A549 treated with dexamethasone at 1 μM for 4 hours (cell line): ENCODE measurements around the gene ZNF592. TPM values are rescaled to one million over a fixed set of nuclear protein-coding genes. Genes with fewer than 3 reads are reported as not detected.

Experiments
- total RNA-seq: library from RNA; stranded (reverse); fragments of 200-300 nt; extraction: Qiagen RNA extraction; gene quantifications from 5 replicates; pipeline ENCODE4 v1.2.3, GENCODE V29; 2022

ZNF592 gene, protein sequence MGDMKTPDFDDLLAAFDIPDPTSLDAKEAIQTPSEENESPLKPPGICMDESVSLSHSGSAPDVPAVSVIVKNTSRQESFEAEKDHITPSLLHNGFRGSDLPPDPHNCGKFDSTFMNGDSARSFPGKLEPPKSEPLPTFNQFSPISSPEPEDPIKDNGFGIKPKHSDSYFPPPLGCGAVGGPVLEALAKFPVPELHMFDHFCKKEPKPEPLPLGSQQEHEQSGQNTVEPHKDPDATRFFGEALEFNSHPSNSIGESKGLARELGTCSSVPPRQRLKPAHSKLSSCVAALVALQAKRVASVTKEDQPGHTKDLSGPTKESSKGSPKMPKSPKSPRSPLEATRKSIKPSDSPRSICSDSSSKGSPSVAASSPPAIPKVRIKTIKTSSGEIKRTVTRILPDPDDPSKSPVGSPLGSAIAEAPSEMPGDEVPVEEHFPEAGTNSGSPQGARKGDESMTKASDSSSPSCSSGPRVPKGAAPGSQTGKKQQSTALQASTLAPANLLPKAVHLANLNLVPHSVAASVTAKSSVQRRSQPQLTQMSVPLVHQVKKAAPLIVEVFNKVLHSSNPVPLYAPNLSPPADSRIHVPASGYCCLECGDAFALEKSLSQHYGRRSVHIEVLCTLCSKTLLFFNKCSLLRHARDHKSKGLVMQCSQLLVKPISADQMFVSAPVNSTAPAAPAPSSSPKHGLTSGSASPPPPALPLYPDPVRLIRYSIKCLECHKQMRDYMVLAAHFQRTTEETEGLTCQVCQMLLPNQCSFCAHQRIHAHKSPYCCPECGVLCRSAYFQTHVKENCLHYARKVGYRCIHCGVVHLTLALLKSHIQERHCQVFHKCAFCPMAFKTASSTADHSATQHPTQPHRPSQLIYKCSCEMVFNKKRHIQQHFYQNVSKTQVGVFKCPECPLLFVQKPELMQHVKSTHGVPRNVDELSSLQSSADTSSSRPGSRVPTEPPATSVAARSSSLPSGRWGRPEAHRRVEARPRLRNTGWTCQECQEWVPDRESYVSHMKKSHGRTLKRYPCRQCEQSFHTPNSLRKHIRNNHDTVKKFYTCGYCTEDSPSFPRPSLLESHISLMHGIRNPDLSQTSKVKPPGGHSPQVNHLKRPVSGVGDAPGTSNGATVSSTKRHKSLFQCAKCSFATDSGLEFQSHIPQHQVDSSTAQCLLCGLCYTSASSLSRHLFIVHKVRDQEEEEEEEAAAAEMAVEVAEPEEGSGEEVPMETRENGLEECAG (N-terminal part only)
- 13.4 to 24.5 TPM (median 22.9 TPM) in 5 replicates for total RNA-seq

DNA sequence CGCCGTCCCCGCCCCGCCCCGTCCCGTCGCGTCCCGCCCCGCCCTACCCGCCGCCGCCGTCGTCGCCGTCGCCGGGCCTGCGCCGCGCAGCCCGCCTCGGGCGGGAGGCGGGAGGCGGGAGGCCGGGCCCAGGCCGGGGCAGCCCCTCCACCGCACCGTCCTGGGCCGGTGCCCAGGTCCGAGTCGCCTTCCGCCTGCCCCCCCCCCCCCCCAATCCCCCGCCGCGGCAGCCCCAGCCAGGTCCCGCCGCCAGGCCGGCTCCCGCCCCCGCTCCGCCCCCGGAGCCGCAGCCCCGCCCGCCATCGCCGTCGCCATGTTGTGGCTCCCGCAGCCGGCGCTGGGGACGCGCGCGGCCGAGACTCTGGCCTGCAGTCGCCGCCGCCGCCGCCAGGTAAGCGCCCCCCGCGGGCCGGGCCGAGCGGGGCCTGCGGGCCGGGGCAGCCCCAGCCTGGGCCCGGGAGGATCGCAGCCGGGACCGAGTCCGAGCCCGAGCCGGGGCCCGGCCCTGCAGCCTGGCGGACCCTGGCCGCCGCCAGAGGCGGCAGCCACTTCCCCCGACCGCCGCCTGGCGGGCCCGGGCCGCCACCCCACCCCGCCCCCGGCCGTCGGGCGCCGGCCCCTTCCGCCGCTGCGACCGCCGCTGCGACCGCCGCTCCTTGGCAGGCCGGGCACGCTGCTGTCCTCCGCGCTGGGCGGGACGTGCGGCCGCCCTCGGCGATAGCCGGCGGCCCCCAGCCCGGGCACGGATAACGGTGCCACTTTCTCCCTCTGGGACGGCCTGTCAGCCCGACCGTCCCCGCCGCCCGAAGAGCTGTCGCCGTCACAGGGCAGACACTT is at the start of gene ZNF592:
Gene ZNF592 (plus strand): TSS at position 319 of the 837 bp plus-strand sequence. CDS start 34,084 bp downstream, outside the sequence.

GRCh38 chr15:84716036-84716732 is 32.2 kb upstream of the ZNF592 start, which contains the start of gene SEC11A:
Gene SEC11A, minus strand, starts transcription at chr15:84716139. Its CDS starts 64 bp downstream, at chr15:84716075.

DNA sequence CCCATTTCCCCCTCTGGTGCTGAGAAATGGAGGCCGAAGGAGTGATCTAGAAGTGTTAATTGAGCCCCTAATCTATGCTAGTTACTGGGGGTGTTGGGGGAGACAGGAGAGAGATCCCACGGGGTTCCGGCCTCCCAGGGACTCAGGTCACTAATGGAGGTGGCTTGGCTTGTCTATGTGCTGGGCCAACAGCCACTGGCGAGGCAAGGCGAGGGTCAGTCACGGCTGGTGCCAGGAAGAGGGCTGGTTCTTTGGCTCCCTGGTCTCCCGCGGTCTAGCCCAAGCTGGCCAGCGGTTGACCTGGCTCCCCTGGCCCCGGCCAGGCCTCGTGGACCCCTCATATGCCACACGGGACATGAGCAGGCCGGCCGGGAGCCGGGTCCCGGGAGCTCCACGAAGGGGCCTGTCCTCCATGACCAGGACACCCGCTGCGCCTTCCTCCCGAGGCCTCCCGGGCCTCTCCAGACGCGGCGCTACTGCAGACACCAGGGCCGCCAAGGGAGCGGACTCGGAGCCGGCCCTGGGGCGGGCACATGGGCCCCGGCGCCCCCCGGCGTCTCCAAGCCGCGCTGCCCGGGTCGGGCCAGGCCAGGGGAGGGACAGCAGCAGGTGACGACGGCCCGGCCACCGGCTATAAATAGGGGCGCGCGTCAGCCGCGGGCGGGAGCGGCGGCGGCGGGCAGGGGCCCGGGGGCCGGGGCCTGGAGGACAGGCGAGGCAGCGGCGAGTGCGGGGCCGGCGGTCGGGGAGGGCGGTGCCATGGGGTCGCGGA is 68.5 kb downstream of the ZNF592 start, which contains the start of gene ALPK3:
Gene ALPK3 (plus strand): TSS at position 663 of the 772 bp plus-strand sequence. CDS start 97 bp downstream, at position 760.

Other genes starting within 250 kb of the ZNF592 start
- 10.7 to 13.9 TPM (median 13.2 TPM) in 5 replicates for gene ZSCAN2, start 147.6 kb upstream of the ZNF592 start, total RNA-seq
- 32.2 to 36.8 TPM (median 33.3 TPM) in 5 replicates for gene WDR73, start 94.3 kb upstream of the ZNF592 start, total RNA-seq
- 16.9 to 23.0 TPM (median 19.2 TPM) in 5 replicates for gene NMB, start 90.4 kb upstream of the ZNF592 start, total RNA-seq
- 333 to 435 TPM (median 351 TPM) in 5 replicates for gene SEC11A, start 32.5 kb upstream of the ZNF592 start, total RNA-seq
- 0.03 to 0.22 TPM (median 0.10 TPM) in 5 replicates for gene ALPK3, start 68.8 kb downstream of the ZNF592 start, total RNA-seq
- gene SLC28A1, start 136.1 kb downstream of the ZNF592 start, total RNA-seq: 0.04 TPM in 1 of 5 replicates, not detected in the others
- 20.3 to 30.4 TPM (median 26.4 TPM) in 5 replicates for gene PDE8A, start 233.3 kb downstream of the ZNF592 start, total RNA-seq